ENCODE data around the gene CD82. TPM values are rescaled to one million over a fixed set of nuclear protein-coding genes. Genes with fewer than 3 reads are reported as not detected.

Gene CD82
- polyA plus RNA-seq, 3 donors = 40.8 to 89.0 (median 43.0) TPM

DNA sequence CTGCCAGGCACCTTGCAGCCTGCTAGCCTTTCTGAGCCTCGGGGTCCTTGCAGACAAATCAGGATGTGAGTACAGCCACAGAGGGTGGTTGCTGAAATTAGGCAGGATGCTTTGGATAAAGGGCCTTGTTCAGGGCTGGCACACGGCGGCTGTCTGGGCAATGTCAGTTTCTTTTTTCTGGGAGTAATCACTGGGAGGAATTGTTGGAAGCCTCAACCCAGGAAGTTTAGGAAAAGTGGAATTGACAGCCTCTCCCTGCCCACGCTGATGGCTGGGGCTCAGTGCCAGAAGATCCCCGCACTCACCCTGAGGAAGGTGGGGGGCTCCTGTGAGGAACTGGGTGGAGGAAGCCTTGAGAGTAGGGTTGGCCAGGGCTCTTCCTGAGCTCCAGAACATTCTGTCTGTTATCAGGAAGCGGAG lies 37.4 kb downstream of the CD82 start:
- Histone ChIP-seq H3K9me3 (replicated peaks in 1 of 2; ENCODE audit: control insufficient read depth in 1 of 2, insufficient read depth in 1 of 2, low read length in 2 of 2) (no peaks in the 10 kb centered on the region), H3K27ac (ENCODE audit: low read depth in 1 of 2, low read length in 2 of 2) (no peak overlapping the region), H2AFZ (ENCODE audit: insufficient read depth, low read depth, low read length, poor library complexity, severe bottlenecking) (no peak overlapping the region), H4K20me1 (ENCODE audit: insufficient read depth, low read length) (no peaks in the 10 kb centered on the region), H3K79me2 (ENCODE audit: insufficient read depth, low read length) (no peaks in the 10 kb centered on the region), H3K9ac (ENCODE audit: insufficient read depth, low read length, poor library complexity, severe bottlenecking) (no peak overlapping the region), H3K4me1 (ENCODE audit: control insufficient read depth in 1 of 2, insufficient read depth in 2 of 2, low read length in 2 of 2) (no peaks in the 10 kb centered on the region), H3K4me3 (replicated peaks in 1 of 3; ENCODE audit: low read depth in 2 of 3, low read length in 3 of 3) (no peak overlapping the region), H3K27me3 (ENCODE audit: control insufficient read depth in 2 of 2, insufficient read depth in 2 of 2, low read length in 2 of 2) (no peaks in the 10 kb centered on the region), H3K36me3 (replicated peaks in 1 of 2; ENCODE audit: control insufficient read depth in 1 of 2, insufficient read depth in 2 of 2, low read length in 2 of 2) (peaks cover 47 to 91% of the 10 kb centered on the region in 2 donors), H3K4me2 (replicated peaks; ENCODE audit: extremely low read depth, low read length, poor library complexity, severe bottlenecking) (no peak overlapping the region)
- peak overlapping the region in 1 of 7 donors; percentile 40 for H3K27ac Mint-ChIP-seq
- H3K9me3 Mint-ChIP-seq = no peaks in the 10 kb centered on the region
- DNase-seq = no peak
- peaks cover 0 to 1% (median 0%) of the 10 kb centered on the region in 3 donors for H3K27me3 Mint-ChIP-seq (ENCODE audit: low read depth in 3 of 3)
- no peak overlapping the region for H3K4me3 Mint-ChIP-seq
- H3K36me3 Mint-ChIP-seq = peaks cover 74 to 88% of the 10 kb centered on the region in 2 donors
- WGBS (ENCODE audit: insufficient coverage) = 89% methylated on average over 4 of the region's 6 CpGs
- intact Hi-C loops (cut with micrococcal nuclease) = no loop called here
- TF ChIP-seq, protein P1, sequence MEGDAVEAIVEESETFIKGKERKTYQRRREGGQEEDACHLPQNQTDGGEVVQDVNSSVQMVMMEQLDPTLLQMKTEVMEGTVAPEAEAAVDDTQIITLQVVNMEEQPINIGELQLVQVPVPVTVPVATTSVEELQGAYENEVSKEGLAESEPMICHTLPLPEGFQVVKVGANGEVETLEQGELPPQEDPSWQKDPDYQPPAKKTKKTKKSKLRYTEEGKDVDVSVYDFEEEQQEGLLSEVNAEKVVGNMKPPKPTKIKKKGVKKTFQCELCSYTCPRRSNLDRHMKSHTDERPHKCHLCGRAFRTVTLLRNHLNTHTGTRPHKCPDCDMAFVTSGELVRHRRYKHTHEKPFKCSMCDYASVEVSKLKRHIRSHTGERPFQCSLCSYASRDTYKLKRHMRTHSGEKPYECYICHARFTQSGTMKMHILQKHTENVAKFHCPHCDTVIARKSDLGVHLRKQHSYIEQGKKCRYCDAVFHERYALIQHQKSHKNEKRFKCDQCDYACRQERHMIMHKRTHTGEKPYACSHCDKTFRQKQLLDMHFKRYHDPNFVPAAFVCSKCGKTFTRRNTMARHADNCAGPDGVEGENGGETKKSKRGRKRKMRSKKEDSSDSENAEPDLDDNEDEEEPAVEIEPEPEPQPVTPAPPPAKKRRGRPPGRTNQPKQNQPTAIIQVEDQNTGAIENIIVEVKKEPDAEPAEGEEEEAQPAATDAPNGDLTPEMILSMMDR (IDR thresholded peaks at IDR 0.05) = no peak
- no peaks in the 10 kb centered on the region for H3K4me1 Mint-ChIP-seq

DNA sequence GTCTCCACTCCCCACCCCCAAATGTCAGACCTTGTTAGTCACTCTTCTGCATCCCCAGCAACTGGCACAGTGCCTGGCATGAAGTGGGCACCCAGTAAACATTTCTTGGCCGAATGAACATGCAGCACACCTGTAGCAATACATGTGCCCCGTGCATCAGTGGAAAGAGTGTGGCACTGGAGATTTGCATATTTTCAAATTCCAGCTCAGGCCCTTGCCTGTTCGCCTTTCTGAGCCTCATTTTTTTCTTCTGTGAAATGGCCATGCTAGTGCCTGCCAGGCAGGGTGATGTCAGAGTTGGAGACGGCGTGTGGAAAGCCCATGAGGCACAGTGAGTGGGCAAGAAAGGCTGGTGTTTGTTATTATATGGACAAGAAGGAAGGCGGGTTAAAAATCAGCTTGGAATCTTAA lies 38.7 kb downstream of the CD82 start:
- peaks cover 6% of the 10 kb centered on the region for H3K4me1 Mint-ChIP-seq
- no peaks in the 10 kb centered on the region for H4K20me1 ChIP-seq (ENCODE audit: insufficient read depth, low read length)
- H3K36me3 Mint-ChIP-seq = peaks cover 78 to 87% of the 10 kb centered on the region in 2 donors
- peaks cover 4 to 7% of the 10 kb centered on the region in 2 donors for H3K4me1 ChIP-seq (ENCODE audit: control insufficient read depth in 1 of 2, insufficient read depth in 2 of 2, low read length in 2 of 2)
- no peak for DNase-seq
- H3K4me3 ChIP-seq (replicated peaks in 1 of 3; ENCODE audit: low read depth in 2 of 3, low read length in 3 of 3) = no peak overlapping the region
- TF ChIP-seq, protein P1 (IDR thresholded peaks at IDR 0.05) = no peak
- H3K4me3 Mint-ChIP-seq = no peak overlapping the region
- peak overlapping the region in 4 of 7 donors; percentile 2 to 51 (median 28) for H3K27ac Mint-ChIP-seq
- H3K79me2 ChIP-seq (ENCODE audit: insufficient read depth, low read length) = no peaks in the 10 kb centered on the region
- no peaks in the 10 kb centered on the region for H3K9me3 Mint-ChIP-seq
- H2AFZ ChIP-seq (ENCODE audit: insufficient read depth, low read depth, low read length, poor library complexity, severe bottlenecking) = no peak overlapping the region
- H3K27me3 Mint-ChIP-seq (ENCODE audit: low read depth in 3 of 3) = peaks cover 0 to 1% (median 0%) of the 10 kb centered on the region in 3 donors
- H3K9me3 ChIP-seq (replicated peaks in 1 of 2; ENCODE audit: control insufficient read depth in 1 of 2, insufficient read depth in 1 of 2, low read length in 2 of 2) = no peaks in the 10 kb centered on the region
- H3K27me3 ChIP-seq (ENCODE audit: control insufficient read depth in 2 of 2, insufficient read depth in 2 of 2, low read length in 2 of 2) = no peaks in the 10 kb centered on the region
- intact Hi-C loops (cut with micrococcal nuclease) = no loop called here
- 94% methylated on average over 6 of the region's 6 CpGs for WGBS (ENCODE audit: insufficient coverage)
- no peak overlapping the region for H3K9ac ChIP-seq (ENCODE audit: insufficient read depth, low read length, poor library complexity, severe bottlenecking)
- no peak overlapping the region for H3K27ac ChIP-seq (ENCODE audit: low read depth in 1 of 2, low read length in 2 of 2)
- no peak overlapping the region for H3K4me2 ChIP-seq (replicated peaks; ENCODE audit: extremely low read depth, low read length, poor library complexity, severe bottlenecking)
- peaks cover 48 to 96% of the 10 kb centered on the region in 2 donors for H3K36me3 ChIP-seq (replicated peaks in 1 of 2; ENCODE audit: control insufficient read depth in 1 of 2, insufficient read depth in 2 of 2, low read length in 2 of 2)

All from CD14-positive monocyte (primary cell).